Measurements from ENCODE around the gene AKTIP. TPM values are rescaled to one million over a fixed set of nuclear protein-coding genes. Genes with fewer than 3 reads are reported as not detected.

AKTIP gene
- total RNA-seq, 2 experiments from 2014 or later, result 51.2 to 53.3 TPM

DNA sequence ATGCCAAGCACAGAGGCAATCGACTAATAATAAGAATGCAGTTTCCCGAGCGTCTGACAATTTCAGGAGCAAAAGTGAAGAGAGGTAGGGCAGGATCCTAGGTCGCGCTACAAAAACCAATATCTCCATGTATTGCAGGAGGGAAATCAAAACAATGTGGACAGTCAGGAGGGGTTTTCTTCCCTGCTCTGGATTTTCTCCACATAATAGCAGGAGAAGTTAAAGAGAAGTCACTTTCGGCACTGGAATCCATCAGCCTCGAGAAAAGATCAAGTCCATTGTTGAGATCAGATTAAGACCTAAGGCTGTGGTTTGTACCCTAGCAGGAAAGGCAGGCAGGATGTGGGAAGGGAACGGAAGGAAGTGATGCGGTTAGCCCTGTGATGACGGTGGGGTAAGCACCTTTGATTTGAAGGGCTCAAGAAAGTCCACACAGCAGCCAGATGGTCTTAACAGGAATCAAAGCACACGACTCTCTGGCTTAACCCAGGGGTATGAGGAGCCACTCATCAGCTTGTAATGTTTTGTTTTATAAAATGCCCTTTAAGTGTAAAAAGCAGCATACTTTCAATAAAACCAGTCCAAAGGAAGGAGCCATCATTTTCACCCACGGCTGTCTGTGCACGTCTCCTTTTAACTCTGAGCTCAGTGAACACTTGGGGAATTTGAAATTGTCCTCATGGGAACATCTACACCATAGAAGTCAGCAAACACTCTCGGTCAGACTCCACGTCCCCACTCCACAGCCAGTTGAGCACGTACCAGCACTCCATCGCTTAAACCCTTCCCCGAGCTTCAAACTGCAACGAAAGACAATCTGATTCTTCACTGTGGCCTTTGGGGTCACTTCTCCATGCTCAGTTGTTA lies 15.8 kb upstream of the AKTIP start:
- Mint-ChIP-seq H3K27ac (peak overlapping the region; percentile 75), H3K27me3 (no peaks in the 10 kb centered on the region), H3K4me3 (peak overlapping the region; percentile 73), H3K4me1 (ENCODE audit: low read depth) (peaks cover 43% of the 10 kb centered on the region), H3K36me3 (ENCODE audit: low read depth) (no peaks in the 10 kb centered on the region), H3K9me3 (no peaks in the 10 kb centered on the region)
- Histone ChIP-seq H3K27me3 (ENCODE audit: control insufficient read depth in 1 of 2, insufficient read depth in 2 of 2, low read length in 2 of 2) (no peaks in the 10 kb centered on the region), H3K9me3 (ENCODE audit: control insufficient read depth in 1 of 2, insufficient read depth in 1 of 2, low read length in 2 of 2) (no peaks in the 10 kb centered on the region), H3K27ac (ENCODE audit: low read depth in 1 of 2, low read length in 2 of 2) (peak overlapping the region in 1 of 2 donors; percentile 78), H3K4me1 (ENCODE audit: insufficient read depth, low read length) (peaks cover 55% of the 10 kb centered on the region), H3K4me3 (ENCODE audit: low read length) (peak overlapping the region; percentile 49), H3K36me3 (ENCODE audit: insufficient read depth, low read length) (no peaks in the 10 kb centered on the region)
- TF ChIP-seq, protein P1, sequence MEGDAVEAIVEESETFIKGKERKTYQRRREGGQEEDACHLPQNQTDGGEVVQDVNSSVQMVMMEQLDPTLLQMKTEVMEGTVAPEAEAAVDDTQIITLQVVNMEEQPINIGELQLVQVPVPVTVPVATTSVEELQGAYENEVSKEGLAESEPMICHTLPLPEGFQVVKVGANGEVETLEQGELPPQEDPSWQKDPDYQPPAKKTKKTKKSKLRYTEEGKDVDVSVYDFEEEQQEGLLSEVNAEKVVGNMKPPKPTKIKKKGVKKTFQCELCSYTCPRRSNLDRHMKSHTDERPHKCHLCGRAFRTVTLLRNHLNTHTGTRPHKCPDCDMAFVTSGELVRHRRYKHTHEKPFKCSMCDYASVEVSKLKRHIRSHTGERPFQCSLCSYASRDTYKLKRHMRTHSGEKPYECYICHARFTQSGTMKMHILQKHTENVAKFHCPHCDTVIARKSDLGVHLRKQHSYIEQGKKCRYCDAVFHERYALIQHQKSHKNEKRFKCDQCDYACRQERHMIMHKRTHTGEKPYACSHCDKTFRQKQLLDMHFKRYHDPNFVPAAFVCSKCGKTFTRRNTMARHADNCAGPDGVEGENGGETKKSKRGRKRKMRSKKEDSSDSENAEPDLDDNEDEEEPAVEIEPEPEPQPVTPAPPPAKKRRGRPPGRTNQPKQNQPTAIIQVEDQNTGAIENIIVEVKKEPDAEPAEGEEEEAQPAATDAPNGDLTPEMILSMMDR (IDR thresholded peaks at IDR 0.05), result no peak
- POLR2A ChIA-PET, result interaction anchor here (0.6 to 5.3 kb wide), 11 partner anchors 13 to 414 kb away, joined by 3 to 38 read pairs (median 5); partner anchors contain the start of genes AKTIP, FTO and RPGRIP1L
- CTCF ChIA-PET, result interaction anchor here (1.5 to 1.8 kb wide), 3 partner anchors 9 to 32 kb away, joined by 3 to 4 read pairs (median 4); partner anchors contain the start of gene AKTIP
- intact Hi-C loops (cut with DNase I, micrococcal nuclease), result loop anchor here in 1 of 2 experiments (1.0 to 10.0 kb wide), 5 partner anchors 15 to 1324 kb away; partner anchors contain the start of genes AKTIP, FTO and RPGRIP1L
- ATAC-seq (ENCODE audit: poor library complexity) (peak; percentile 82), DNase-seq (peak; percentile 45 to 94 (median 65))

DNA sequence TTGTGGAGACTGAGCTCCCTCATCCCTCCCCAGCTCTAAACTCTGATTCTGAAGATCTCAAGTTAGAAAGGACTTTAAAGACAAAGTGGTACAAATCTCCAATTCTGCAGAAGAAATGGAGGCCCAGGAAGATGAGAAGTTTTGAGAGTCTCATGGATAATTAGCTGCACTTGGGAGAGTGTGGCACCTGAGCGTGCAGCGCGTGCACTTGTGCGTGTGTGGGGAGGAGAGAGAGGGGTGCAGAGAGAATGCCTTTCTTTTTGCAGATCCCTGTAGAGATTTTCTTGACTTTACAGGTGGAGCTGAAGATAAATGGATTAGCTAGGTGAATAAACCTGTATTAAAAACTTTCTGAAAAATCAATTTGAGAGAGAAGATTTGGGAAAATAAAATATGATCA lies 14.8 kb upstream of the AKTIP start:
- Histone ChIP-seq H3K9me3 (ENCODE audit: control insufficient read depth in 1 of 2, insufficient read depth in 1 of 2, low read length in 2 of 2) (no peaks in the 10 kb centered on the region), H3K4me3 (ENCODE audit: low read length) (no peak overlapping the region), H3K4me1 (ENCODE audit: insufficient read depth, low read length) (peaks cover 55% of the 10 kb centered on the region), H3K27ac (ENCODE audit: low read depth in 1 of 2, low read length in 2 of 2) (no peak overlapping the region), H3K36me3 (ENCODE audit: insufficient read depth, low read length) (no peaks in the 10 kb centered on the region), H3K27me3 (ENCODE audit: control insufficient read depth in 1 of 2, insufficient read depth in 2 of 2, low read length in 2 of 2) (no peaks in the 10 kb centered on the region)
- no peaks in the 10 kb centered on the region for H3K27me3 Mint-ChIP-seq
- ChIA-PET CTCF (interaction anchor here (1.8 kb wide), 1 partner anchor 14 kb away, joined by 4 read pairs; the partner anchor contains the start of gene AKTIP), POLR2A (interaction anchor here (1.3 to 5.3 kb wide), 4 partner anchors 14 to 305 kb away, joined by 4 to 38 read pairs (median 12); partner anchors contain the start of gene AKTIP)
- ATAC-seq (ENCODE audit: poor library complexity) (no peak), DNase-seq (peak in 1 of 14 experiments; percentile 31)
- peak overlapping the region; percentile 75 for H3K27ac Mint-ChIP-seq
- no peaks in the 10 kb centered on the region for H3K9me3 Mint-ChIP-seq
- H3K36me3 Mint-ChIP-seq (ENCODE audit: low read depth), result no peaks in the 10 kb centered on the region
- intact Hi-C loops (cut with DNase I, micrococcal nuclease), result loop anchor here in 1 of 2 experiments (1.0 to 10.0 kb wide), 5 partner anchors 15 to 1323 kb away; partner anchors contain the start of genes AKTIP, FTO and RPGRIP1L
- H3K4me3 Mint-ChIP-seq, result peak overlapping the region; percentile 73
- H3K4me1 Mint-ChIP-seq (ENCODE audit: low read depth), result peaks cover 44% of the 10 kb centered on the region
- TF ChIP-seq, protein P1 (IDR thresholded peaks at IDR 0.05), result no peak

DNA sequence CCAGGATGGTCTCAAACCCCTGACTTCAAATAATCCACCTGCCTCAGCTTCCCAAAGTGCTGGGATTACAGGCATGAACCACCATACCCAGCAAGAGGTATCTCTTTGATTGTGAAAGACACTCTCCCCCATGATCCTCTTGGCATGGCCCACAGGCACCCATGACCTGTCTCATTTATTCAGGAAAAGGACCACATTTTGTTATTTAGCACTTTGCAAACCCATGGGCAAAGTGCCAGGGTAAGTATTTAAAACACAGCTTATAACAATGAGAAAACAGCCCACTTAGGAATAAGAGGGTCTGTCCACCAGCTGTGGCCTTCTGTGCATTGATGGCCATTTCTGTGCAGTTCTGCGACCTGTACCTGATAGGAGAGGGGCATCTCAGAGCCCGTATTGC lies 12.8 kb upstream of the AKTIP start:
- ATAC-seq (ENCODE audit: poor library complexity), result no peak
- Histone ChIP-seq H3K4me1 (ENCODE audit: insufficient read depth, low read length) (peaks cover 70% of the 10 kb centered on the region), H3K9me3 (ENCODE audit: control insufficient read depth in 1 of 2, insufficient read depth in 1 of 2, low read length in 2 of 2) (no peaks in the 10 kb centered on the region), H3K36me3 (ENCODE audit: insufficient read depth, low read length) (no peaks in the 10 kb centered on the region), H3K4me3 (ENCODE audit: low read length) (no peak overlapping the region), H3K27me3 (ENCODE audit: control insufficient read depth in 1 of 2, insufficient read depth in 2 of 2, low read length in 2 of 2) (no peaks in the 10 kb centered on the region), H3K27ac (ENCODE audit: low read depth in 1 of 2, low read length in 2 of 2) (no peak overlapping the region)
- no peaks in the 10 kb centered on the region for H3K36me3 Mint-ChIP-seq (ENCODE audit: low read depth)
- ChIA-PET POLR2A (interaction anchor here (1.2 to 5.3 kb wide), 2 partner anchors 12 to 82 kb away, joined by 3 to 38 read pairs; partner anchors contain the start of genes AKTIP and RBL2), CTCF (interaction anchor here (0.6 kb wide), 1 partner anchor 196 kb away, joined by 3 read pairs; no protein-coding TSS in a partner anchor)
- peaks cover 59% of the 10 kb centered on the region for H3K4me1 Mint-ChIP-seq (ENCODE audit: low read depth)
- H3K4me3 Mint-ChIP-seq, result peak overlapping the region; percentile 49
- H3K9me3 Mint-ChIP-seq, result no peaks in the 10 kb centered on the region
- TF ChIP-seq, protein P1 (IDR thresholded peaks at IDR 0.05), result no peak
- H3K27me3 Mint-ChIP-seq, result no peaks in the 10 kb centered on the region
- no peak for DNase-seq
- H3K27ac Mint-ChIP-seq, result no peak overlapping the region
- intact Hi-C loops (cut with DNase I, micrococcal nuclease), result loop anchor here in 1 of 2 experiments (10.0 kb wide), 2 partner anchors 189 to 1321 kb away; partner anchors contain the start of genes FTO and RPGRIP1L
